ENCODE results near the gene MRPL12.

MRPL12 gene

GRCh38 chr17:81740395-81740961, 37.3 kb downstream of the MRPL12 start:
- TF ChIP-seq ZNF274 (IDR thresholded peaks at IDR 0.05; ENCODE audit: low read depth, low read length), result no peak
- no peak overlapping the region for H3K4me3 ChIP-seq (ENCODE audit: low read length)

GRCh38 chr17:81741049-81741593, 38.0 kb downstream of the MRPL12 start:
- no peak for TF ChIP-seq ZNF274 (IDR thresholded peaks at IDR 0.05; ENCODE audit: low read depth, low read length)
- no peak overlapping the region for H3K4me3 ChIP-seq (ENCODE audit: low read length)

GRCh38 chr17:81741594-81742452, 38.7 kb downstream of the MRPL12 start:
- no peak overlapping the region for H3K4me3 ChIP-seq (ENCODE audit: low read length)
- TF ChIP-seq ZNF274 (IDR thresholded peaks at IDR 0.05; ENCODE audit: low read depth, low read length), result no peak

Data from GM08714 (cell line).